HG02571 (cell line): ENCODE results near the gene VSTM2B.
A peak's percentile ranks its signal among the peaks of the same experiment; 100 is the strongest.

Source experiments
- ATAC-seq: cut with Tn5 transposase; IDR thresholded peaks from one replicate; pipeline ENCODE4 v1.9.1; 2021; ENCODE audit warnings: mild to moderate bottlenecking, moderate library complexity; ENCODE audit not compliant: unreplicated experiment

The VSTM2B gene

DNA sequence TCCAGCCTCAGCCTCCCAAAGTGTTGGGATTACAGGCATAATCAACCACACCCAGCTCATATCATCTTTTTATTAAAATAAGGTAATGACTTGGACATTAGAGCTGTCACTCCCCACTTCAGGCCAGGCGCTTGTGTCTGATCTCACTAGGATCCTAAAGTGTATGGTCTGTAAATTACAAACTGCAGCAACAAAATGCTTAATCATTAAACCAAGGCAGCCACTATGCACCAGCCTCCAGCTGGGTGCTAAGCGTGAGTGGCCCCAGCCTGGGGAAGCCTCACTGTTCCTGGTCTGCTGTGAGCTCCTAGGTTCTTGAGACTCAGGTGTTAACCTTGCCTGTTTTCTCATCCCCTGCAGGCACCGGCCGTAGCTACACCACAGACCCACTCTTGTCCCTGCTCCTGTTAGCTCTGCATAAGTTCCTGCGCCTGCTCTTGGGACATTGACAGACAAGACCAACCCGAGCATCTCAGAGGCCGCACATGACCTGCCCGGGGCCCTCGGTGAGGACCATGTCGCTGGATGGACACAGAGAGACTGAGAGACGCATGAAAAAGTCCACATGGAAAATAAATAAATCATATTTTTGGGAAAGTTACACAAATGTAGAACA lies 37.8 kb downstream of the VSTM2B start:
- ATAC-seq, result no peak

- ATAC-seq, result no peak
Observed at GRCh38 chr19:29564574-29565005, 38.8 kb downstream of the VSTM2B start.

GRCh38 chr19:29565171-29565570 lies 39.4 kb downstream of the VSTM2B start:
- no peak for ATAC-seq

DNA sequence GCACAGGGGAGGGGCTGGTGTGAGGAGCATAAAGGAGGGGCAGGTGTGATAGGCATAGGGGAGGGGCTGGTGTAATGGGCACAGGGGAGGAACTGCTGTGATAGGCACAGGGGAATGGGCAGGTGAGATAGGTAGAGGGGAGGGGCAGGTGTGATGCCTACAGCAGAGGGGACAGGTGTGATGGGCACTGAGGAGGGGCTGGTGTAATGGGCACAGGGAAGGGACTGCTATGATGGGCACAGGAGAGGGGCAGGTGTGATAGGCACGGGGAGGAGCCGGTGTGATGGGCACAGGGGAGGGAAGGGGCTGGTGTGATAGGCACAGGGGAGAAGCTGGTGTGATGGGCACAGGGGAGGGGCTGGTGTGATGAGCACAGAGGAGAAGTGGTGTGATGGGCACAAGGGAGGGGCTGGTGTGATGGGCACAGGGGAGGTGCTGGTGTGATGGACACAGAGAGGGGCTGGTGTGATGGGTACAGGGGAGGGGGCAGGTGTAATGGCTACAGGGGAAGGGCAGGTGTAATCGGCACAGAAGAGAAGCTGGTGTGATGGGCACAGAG lies 40.8 kb downstream of the VSTM2B start:
- ATAC-seq, result no peak

DNA sequence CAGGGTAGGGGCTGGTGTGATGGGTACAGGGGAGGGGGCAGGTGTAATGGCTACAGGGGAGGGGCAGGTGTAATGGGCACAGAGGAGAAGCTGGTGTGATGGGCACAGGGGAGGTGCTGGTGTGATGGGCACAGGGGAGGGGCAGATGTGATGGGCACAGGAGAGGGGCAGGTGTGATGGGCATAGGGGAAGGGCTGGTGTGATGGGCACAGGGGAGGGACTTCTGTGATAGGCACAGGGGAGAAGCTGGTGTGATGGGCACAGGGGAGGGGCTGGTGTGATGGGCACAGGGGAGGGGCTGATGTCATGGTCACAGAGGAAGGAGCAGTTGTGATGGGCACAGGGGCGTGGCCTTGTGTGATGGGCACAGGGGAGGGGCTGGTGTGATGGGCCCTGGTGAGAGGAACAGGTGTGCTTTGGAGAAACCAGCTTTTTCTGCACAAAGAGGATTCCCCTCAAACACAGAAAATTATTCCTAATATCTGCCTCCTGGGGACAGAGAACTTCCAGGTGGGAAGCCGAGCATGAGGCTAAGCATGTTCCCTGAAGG lies 41.6 kb downstream of the VSTM2B start:
- ATAC-seq, result no peak

DNA sequence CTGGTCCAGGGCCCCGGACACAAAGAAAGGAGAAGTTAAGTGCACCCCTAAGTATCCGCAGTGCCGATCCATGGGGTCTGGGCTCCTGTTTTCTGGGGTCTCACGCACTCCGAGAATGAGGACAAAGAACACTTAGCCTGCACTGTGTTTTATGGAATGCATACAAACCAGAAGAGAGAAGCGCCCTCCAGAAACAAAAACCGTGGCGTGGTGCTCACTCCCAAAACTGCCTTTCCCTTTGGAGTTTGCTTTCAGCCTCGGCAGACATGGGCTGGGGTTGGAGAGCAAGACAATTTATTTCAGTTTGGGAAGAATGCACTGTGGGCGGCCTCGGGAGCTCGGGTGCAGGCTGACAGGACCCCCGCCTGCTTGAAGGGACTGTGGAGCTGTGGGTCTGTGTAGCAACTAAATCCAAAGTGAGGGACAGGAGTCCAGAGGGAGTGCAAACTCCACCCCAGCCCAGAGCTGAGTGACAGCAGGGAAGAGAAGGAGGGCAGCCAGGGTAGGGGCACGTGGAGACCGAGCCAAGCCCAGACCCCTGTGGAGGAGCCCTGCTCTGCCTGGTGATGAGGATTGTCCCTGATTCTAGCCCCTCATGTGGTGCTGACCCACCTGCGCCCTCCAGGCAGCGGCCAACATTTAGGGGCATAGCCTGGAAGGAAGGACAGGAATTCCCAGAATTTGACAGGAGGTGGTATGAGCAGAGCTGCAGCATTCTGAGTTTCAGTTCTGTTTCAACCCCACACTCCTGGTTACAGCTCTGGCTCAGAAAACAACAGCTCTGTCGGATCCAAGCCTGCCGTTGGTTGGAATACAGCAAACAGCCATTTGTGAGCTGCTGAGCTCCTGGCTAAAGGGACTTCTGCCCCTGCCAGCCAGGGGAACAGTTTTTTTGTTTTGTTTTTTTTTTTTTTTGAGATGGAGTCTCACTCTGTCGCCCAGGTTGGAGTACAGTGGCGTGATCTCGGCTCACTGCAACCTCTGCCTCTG lies 42.5 kb downstream of the VSTM2B start:
- ATAC-seq, result no peak

DNA sequence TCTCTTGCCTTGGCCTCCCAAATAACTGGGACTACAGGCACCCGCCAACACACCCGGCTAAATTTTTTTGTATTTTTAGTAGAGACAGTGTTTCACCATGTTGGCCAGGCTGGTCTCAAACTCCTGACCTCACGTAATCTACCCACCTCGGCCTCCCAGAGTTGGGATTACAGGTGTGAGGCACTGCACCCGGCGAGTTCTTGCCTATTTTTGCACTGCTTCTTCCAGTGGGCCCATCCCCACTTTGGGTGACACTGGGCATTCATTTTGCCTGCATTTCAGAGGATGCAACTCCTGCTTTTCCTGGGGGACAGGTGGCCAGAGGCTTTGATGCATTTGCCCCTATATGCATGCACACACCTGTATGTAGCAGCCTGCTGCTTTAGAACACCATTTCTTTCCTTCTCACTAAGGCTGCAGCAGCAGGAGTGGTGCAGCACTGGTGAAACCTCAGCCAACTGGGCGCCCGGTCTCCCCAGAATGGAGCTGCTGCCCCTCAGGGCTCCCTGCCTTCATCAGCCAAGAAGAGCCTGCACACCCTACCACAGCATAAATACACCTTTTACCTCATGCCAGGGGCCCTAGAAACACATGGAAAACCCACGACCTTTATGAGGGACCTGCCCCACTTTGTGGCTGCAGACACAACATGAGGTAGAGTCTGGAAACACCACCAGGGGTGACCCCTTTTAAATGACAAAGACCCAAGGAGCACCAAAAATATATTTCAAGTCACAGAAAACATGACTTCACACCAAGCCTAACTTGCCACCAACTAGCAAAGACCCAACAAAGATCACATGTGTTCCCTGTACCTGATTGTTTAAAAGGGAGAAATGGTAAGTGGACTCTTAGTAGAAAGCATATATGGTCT lies 43.5 kb downstream of the VSTM2B start:
- ATAC-seq, result no peak

GRCh38 chr19:29571181-29571580 lies 45.4 kb downstream of the VSTM2B start:
- no peak for ATAC-seq

DNA sequence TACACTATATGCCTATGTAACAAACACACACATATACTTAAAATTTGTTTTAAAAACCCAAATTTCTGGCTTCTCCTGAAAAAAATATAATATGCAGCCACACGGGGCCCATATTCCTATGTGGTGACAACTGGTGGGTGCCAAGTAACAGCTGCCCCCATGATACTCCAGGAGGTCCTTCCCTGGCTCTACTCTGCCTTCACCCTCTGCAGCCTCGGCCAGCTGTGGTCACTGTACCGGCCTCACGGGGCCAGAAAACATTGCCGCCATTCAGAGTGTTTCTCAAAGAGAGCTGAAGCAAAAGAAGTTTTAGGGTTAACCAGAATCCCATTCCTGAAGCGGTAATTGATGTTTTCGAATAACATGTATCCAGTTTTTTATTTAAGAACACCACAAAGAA lies 47.7 kb downstream of the VSTM2B start:
- no peak for ATAC-seq

DNA sequence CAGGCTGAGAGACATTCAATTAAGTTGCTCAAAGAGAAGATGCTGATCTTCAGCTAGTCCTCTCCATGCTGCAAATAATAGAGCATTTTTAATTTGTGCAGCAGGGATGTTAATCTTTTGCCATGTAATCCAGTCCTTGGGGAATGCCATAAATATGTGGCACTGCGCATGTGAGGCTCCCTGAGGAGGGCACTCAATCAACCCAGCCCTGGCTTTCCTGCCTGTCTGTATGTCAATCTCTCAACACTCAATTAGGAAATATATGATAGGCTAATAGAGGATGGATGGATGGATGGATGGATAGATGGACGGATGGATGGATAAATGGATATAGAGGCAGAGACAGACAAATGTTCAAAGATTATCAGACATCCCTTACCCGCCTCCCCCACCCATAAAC lies 48.7 kb downstream of the VSTM2B start:
- ATAC-seq, result no peak

- no peak for ATAC-seq
Observed at GRCh38 chr19:29576046-29576606, 50.3 kb downstream of the VSTM2B start.

GRCh38 chr19:29576761-29577648 lies 51.2 kb downstream of the VSTM2B start:
- peak; percentile 58 for ATAC-seq

GRCh38 chr19:29577649-29577963 lies 51.8 kb downstream of the VSTM2B start:
- ATAC-seq, result no peak

DNA sequence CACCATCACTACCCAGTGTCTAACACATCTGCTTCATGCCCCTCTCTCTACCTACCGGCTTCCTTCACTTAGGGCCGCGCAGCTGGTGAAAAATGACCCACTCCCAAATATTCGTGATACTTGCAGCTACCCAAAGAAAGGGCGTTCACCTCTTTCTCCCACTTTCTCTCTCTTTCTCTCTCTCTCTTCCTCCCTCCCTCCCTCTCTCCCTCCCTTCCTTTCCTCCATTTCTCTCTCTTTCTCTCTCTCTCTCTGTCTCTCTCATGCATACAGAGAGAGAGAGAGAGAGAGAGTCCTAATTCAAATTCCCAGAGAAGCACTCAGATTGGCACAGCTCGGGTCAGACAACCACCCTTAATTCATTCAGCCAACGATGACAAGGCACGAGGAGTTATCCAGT lies 52.6 kb downstream of the VSTM2B start:
- ATAC-seq, result no peak

DNA sequence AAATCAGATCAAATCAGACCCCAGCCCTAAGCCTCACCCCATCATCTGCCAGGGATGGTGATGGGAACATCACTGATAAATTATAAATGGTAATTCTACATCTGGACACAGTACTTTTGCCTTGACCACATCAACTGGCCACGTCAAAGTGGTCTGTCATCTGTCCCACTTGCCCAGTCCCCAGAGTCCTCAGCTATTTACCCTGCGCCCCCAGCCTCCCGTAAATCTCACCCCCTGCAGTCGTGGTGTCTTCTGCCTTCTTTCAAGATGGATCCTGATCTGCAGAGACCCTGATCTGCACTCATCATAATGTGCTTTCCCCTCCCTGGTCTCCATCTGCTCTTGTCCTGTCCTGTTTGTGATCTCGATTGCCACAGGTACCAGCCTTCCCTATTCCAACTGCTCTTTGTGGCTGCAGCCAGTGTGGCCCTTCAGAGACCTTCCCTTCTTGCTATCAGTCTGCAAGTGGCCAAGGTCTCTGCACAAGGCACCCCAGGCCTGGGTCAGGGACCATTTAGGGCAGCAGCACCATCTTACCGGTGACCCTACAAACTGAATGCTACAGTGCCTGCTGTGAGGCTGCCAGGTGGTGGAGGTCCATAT lies 53.6 kb downstream of the VSTM2B start:
- no peak for ATAC-seq

DNA sequence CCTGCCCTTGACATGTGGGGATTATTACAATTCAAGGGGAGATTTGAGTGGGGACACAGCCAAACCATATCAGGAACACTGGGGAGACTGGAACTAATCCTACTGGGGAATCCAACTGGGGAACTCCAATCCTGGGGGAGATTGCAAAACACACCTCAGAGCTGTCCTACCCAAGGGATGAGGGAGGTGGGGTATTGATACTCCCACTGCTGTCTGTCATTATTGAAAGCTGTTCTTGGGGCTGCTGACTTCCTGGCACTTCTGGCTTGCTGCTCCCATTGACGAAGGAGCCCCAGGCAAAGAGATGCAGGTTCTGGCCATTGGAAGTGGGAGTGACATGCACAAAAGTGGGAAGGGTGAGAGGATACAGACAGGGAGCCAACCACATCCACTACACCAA lies 55.6 kb downstream of the VSTM2B start:
- ATAC-seq, result no peak

- no peak for ATAC-seq
Observed at GRCh38 chr19:29583196-29583999, 57.6 kb downstream of the VSTM2B start.

DNA sequence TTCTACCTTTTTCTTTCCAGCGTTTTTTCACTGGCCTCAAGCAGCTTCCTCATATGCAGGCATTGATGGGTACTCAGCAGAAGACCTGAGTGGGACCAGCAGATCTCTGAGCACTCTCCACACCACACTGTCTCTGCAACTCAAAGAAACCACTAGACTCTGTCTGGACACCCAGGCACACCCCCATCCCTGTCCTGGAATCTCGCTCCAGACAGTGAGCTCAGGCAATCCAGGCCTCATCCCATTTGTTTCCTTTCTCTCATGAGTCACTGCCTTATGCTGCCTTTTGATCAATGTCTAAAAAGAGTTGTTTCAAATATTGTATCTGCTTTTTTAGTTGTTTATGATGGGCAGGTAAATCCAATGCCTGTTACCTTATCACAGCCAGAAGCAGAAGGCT lies 60.6 kb downstream of the VSTM2B start:
- ATAC-seq, result no peak
